SK-N-SH treated with all-trans-retinoic acid at 6 μM for 48 hours (cell line): Measurements from ENCODE around the gene RABGAP1L.
"Not testable (repeated sequence)": the region's sequence is repeated elsewhere in the genome, so short reads cannot be mapped to it uniquely, and the experiment has no call there.

ENCODE experiments used
- ATAC-seq: fragments of 200-7000 bp; cut with Tn5 transposase; 3 replicates; pipeline ENCODE4 v1.9.1; 2020; ENCODE audit warnings: mild to moderate bottlenecking, moderate library complexity
- ARNTL ChIP-seq: fragments of 450-650 bp; formaldehyde crosslinking; IDR thresholded peaks from 2 replicates; pipeline ENCODE4 v1.5.0; 2020; ENCODE audit warnings: low read depth, mild to moderate bottlenecking, moderate library complexity, borderline replicate concordance
- BACH2 ChIP-seq: fragments of 250-450 bp; sonication (Bioruptor Pico); IDR thresholded peaks from 2 replicates; pipeline ENCODE4 v1.9.0; 2021; ENCODE audit warnings: mild to moderate bottlenecking, borderline replicate concordance
- CSDC2 ChIP-seq: fragments of 250-450 bp; sonication (Bioruptor Pico); IDR thresholded peaks from 2 replicates; pipeline ENCODE4 v1.5.0; 2020; ENCODE audit warnings: mild to moderate bottlenecking, moderate library complexity
- ESRRG ChIP-seq: fragments of 250-450 bp; sonication (Bioruptor Pico); IDR thresholded peaks from 2 replicates; pipeline ENCODE4 v1.6.1; 2021; ENCODE audit warnings: mild to moderate bottlenecking
- ISL1 ChIP-seq: fragments of 250-450 bp; sonication (Bioruptor Pico); IDR thresholded peaks from 2 replicates; pipeline ENCODE4 v2.1.2; 2022; ENCODE audit warnings: mild to moderate bottlenecking, moderate library complexity
- OSR1 ChIP-seq: fragments of 250-450 bp; sonication (Bioruptor Pico); IDR thresholded peaks from 2 replicates; pipeline ENCODE4 v1.8.0; 2022; ENCODE audit warnings: moderate library complexity, mild to moderate bottlenecking, inconsistent platforms
- PPARA ChIP-seq: fragments of 250-450 bp; sonication (Bioruptor Pico); IDR thresholded peaks from 2 replicates; pipeline ENCODE4 v1.5.0; 2020; ENCODE audit warnings: mild to moderate bottlenecking, borderline replicate concordance
- RARB ChIP-seq: fragments of 250-450 bp; sonication (Bioruptor Pico); IDR thresholded peaks from 2 replicates; pipeline ENCODE4 v1.8.0; 2021; ENCODE audit warnings: mild to moderate bottlenecking, moderate library complexity
- SNAI2 ChIP-seq: fragments of 250-450 bp; sonication (Bioruptor Pico); IDR thresholded peaks from 2 replicates; pipeline ENCODE4 v1.5.0; 2020; ENCODE audit warnings: mild to moderate bottlenecking, moderate library complexity
- TCF4 ChIP-seq: fragments of 250-450 bp; sonication (Bioruptor Pico); IDR thresholded peaks from 2 replicates; pipeline ENCODE4 v1.8.0; 2021; ENCODE audit warnings: mild to moderate bottlenecking, moderate library complexity, borderline replicate concordance
- TOX ChIP-seq: fragments of 250-450 bp; sonication (Bioruptor Pico); IDR thresholded peaks from 2 replicates; pipeline ENCODE4 v1.8.0; 2021; ENCODE audit warnings: mild to moderate bottlenecking, moderate library complexity, borderline replicate concordance
- ZC3H10 ChIP-seq: fragments of 250-450 bp; sonication (Bioruptor Pico); IDR thresholded peaks from 2 replicates; pipeline ENCODE4 v1.5.1; 2021; ENCODE audit warnings: mild to moderate bottlenecking, moderate library complexity
- ZFP3 ChIP-seq: fragments of 250-450 bp; sonication (Bioruptor Pico); IDR thresholded peaks from 2 replicates; pipeline ENCODE4 v1.5.0; 2020; ENCODE audit warnings: mild to moderate bottlenecking, moderate library complexity
- ZFP30 ChIP-seq: fragments of 450-650 bp; formaldehyde crosslinking; IDR thresholded peaks from 2 replicates; pipeline ENCODE4 v1.5.0; 2022; ENCODE audit warnings: mild to moderate bottlenecking, moderate library complexity
- ZNF565 ChIP-seq: fragments of 450-650 bp; formaldehyde crosslinking; conservative IDR thresholded peaks from 2 replicates; pipeline ENCODE4 v1.5.0; 2020; ENCODE audit warnings: low read depth, mild to moderate bottlenecking, moderate library complexity
- ZNF8 ChIP-seq: fragments of 450-650 bp; formaldehyde crosslinking; IDR thresholded peaks from 2 replicates; pipeline ENCODE4 v1.5.0; 2020; ENCODE audit warnings: mild to moderate bottlenecking, moderate library complexity
- TF ChIP-seq, protein P1 (sequence below): fragments of 250-450 bp; sonication (Bioruptor Pico); IDR thresholded peaks from 2 replicates; pipeline ENCODE4 v1.5.1; 2020; ENCODE audit warnings: low read depth, mild to moderate bottlenecking, moderate library complexity
- TF ChIP-seq, protein P2 (sequence below): fragments of 250-450 bp; sonication (Bioruptor Pico); IDR thresholded peaks from 2 replicates; pipeline ENCODE4 v1.8.0; 2021; ENCODE audit warnings: low read depth, mild to moderate bottlenecking, moderate library complexity, borderline replicate concordance
- TF ChIP-seq, protein P3 (sequence below): fragments of 250-450 bp; sonication (Bioruptor Pico); IDR thresholded peaks from 2 replicates; pipeline ENCODE4 v1.8.0; 2020; ENCODE audit warnings: mild to moderate bottlenecking, moderate library complexity, borderline replicate concordance

The RABGAP1L gene

DNA sequence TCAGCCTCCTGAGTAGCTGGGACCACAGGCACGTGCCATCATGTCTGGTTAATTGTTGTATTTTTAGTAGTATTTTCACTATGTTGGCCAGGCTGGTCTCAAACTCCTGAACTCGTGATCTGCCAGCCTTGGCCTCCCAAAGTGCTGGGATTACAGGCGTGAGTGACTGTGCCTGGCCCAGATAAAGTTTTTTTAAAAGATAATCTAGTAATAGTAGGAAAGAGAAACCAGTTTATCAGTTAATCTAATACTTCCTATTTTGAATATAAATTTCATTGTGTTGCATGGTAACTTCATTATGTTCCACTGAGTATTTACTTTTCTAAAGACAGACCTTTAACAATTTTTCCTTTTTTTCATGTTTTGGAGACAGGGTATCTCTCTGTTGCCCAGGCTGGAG, 10.0 kb downstream of the RABGAP1L start (continued):
- no peak for TF ChIP-seq BACH2
- no peak for TF ChIP-seq ARNTL (CRISPR knock-in tag)

DNA sequence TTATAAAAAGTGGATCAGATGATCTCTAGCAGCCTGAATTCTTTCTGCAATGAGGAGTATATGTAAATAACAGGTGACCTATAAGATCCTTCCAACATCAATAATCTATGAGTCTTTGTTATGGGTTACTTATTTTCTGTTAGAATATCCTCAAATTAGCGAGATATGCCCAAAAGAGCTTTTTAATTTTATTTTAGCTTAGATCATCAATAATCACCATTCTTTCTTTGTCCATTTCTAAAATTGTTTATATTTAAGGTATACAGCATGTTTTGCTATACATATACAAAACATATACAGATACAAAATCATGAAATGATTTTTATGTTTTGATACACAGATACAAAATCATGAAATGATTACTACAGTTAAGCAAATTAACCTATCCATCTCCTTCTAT, 11.8 kb downstream of the RABGAP1L start:
- no peak for ATAC-seq
- no peak for TF ChIP-seq PPARA
- TF ChIP-seq TCF4: no peak
- TF ChIP-seq ZNF565 (CRISPR knock-in tag): no peak
- TF ChIP-seq SNAI2 (CRISPR knock-in tag): no peak
- no peak for TF ChIP-seq ZFP30
- no peak for TF ChIP-seq ZNF8 (CRISPR knock-in tag)
- TF ChIP-seq, protein P1, sequence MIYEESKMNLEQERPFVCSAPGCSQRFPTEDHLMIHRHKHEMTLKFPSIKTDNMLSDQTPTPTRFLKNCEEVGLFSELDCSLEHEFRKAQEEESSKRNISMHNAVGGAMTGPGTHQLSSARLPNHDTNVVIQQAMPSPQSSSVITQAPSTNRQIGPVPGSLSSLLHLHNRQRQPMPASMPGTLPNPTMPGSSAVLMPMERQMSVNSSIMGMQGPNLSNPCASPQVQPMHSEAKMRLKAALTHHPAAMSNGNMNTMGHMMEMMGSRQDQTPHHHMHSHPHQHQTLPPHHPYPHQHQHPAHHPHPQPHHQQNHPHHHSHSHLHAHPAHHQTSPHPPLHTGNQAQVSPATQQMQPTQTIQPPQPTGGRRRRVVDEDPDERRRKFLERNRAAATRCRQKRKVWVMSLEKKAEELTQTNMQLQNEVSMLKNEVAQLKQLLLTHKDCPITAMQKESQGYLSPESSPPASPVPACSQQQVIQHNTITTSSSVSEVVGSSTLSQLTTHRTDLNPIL (CRISPR knock-in tag): no peak
- TF ChIP-seq, protein P2, sequence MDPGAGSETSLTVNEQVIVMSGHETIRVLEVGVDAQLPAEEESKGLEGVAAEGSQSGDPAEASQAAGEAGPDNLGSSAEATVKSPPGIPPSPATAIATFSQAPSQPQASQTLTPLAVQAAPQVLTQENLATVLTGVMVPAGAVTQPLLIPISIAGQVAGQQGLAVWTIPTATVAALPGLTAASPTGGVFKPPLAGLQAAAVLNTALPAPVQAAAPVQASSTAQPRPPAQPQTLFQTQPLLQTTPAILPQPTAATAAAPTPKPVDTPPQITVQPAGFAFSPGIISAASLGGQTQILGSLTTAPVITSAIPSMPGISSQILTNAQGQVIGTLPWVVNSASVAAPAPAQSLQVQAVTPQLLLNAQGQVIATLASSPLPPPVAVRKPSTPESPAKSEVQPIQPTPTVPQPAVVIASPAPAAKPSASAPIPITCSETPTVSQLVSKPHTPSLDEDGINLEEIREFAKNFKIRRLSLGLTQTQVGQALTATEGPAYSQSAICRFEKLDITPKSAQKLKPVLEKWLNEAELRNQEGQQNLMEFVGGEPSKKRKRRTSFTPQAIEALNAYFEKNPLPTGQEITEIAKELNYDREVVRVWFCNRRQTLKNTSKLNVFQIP (CRISPR knock-in tag): no peak
- no peak for TF ChIP-seq BACH2
- TF ChIP-seq ARNTL (CRISPR knock-in tag): no peak

DNA sequence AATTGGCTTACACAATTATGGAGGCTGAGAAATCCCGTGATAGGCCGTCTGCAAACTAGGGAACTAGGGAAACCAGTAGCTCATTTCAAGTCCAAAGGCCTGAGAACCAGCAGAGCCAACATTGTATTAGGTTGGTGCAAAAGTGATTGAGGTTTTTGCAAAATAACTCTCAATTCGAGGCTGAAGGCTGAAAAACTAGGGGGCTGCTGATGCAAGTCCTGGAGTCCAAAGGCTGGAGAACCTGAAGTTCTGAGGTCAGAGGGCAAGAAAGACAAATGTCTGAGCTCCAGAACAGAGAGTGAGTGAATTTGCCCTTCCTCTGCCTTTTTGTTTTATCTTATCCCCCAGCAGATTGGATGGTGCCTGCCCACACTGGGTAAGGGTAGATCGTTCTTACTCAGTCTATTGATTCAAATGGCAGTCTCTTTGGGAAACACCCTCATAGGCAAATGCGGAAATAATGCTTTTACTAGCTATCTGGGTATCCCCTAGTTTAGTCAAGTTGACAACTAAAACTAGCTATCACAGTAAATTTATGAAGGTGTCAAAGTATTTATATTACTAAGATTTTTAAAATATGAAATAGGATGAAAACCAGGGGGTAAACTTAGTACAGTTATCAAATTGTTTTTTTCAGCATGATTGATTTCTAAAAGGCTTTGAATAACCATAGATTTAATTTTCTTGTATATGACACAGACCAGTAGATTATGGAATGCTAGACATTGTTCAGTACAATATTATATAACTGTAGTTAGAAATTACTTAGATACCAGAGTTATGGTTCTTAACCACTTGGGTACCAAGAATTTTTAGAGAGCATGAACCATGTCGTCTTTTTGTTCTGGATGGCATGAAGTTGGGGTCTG, 15.4 kb downstream of the RABGAP1L start:
- TF ChIP-seq OSR1 (CRISPR knock-in tag) (no peak), ZC3H10 (no peak), PPARA (no peak), TOX (CRISPR knock-in tag) (no peak), ZNF565 (CRISPR knock-in tag) (no peak), ARNTL (CRISPR knock-in tag) (no peak), RARB (CRISPR knock-in tag) (no peak)
- TF ChIP-seq, protein P2 (CRISPR knock-in tag): no peak
- TF ChIP-seq, protein P3, sequence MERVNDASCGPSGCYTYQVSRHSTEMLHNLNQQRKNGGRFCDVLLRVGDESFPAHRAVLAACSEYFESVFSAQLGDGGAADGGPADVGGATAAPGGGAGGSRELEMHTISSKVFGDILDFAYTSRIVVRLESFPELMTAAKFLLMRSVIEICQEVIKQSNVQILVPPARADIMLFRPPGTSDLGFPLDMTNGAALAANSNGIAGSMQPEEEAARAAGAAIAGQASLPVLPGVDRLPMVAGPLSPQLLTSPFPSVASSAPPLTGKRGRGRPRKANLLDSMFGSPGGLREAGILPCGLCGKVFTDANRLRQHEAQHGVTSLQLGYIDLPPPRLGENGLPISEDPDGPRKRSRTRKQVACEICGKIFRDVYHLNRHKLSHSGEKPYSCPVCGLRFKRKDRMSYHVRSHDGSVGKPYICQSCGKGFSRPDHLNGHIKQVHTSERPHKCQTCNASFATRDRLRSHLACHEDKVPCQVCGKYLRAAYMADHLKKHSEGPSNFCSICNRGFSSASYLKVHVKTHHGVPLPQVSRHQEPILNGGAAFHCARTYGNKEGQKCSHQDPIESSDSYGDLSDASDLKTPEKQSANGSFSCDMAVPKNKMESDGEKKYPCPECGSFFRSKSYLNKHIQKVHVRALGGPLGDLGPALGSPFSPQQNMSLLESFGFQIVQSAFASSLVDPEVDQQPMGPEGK (CRISPR knock-in tag): no peak
- no peak for ATAC-seq

DNA sequence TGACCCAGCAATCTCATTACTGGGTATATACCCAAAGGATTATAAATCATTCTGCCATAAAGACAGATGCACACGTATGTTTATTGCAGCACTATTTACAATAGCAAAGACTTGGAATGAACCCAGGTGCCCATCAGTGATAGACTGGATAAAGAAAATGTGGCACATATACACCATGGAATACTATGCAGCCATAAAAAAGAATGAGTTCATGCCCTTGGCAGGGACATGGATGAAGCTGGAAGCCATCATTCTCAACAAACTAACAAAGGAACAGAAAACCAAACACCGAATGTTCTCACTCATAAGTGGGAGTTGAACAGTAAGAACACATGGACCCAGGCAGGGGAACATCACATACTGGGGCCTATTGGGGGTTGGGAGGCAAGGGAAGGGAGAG, 19.1 kb downstream of the RABGAP1L start:
- not testable (repeated sequence) for ATAC-seq

DNA sequence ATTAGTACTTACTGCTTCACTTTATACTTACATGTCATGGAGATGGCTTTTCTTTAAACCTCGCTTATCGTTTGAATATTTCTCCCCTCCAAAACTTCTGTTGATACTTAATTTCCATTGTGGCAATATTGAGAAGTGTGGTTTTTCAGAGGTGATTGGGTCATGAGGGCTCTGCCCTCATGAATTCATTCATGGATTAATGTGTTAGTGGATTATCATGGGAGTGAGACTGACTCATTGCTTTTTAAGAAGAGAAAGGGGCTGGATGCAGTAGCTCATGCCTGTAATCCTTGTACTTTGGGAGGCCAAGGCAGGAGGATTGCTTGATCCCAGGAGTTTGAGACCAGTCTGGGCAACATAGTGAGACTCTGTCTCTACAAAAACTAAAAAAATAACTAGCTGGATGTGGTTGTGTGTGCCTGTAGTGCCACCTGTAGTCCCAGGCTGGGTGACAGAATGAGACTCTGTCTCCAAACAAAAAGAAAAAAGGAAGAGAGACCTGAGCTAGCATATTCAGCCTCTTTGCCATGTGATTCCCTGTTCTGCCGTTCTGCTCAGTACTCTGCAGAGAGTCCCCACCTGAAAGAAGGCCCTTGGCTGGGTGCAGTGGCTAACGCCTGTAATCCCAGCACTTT, 30.2 kb downstream of the RABGAP1L start:
- no peak for ATAC-seq
- TF ChIP-seq ZC3H10 (no peak), TCF4 (no peak), ARNTL (CRISPR knock-in tag) (no peak), OSR1 (CRISPR knock-in tag) (no peak), SNAI2 (CRISPR knock-in tag) (no peak), ZNF565 (CRISPR knock-in tag) (no peak), ZFP3 (CRISPR knock-in tag) (no peak), RARB (CRISPR knock-in tag) (no peak), ZNF8 (CRISPR knock-in tag) (no peak), CSDC2 (CRISPR knock-in tag) (no peak), ISL1 (no peak), ESRRG (CRISPR knock-in tag) (no peak)
- TF ChIP-seq, protein P3 (CRISPR knock-in tag): no peak
- TF ChIP-seq, protein P1 (CRISPR knock-in tag): no peak
